Trophoblast cell (in vitro differentiated cells and primary cell): ENCODE measurements around the gene ZBTB16.

ENCODE experiments used
- DNase-seq, 2 donors: peaks; one replicate each; pipeline ENCODE4 v3.0.0-alpha.2; 2016
- H2AFZ ChIP-seq: 2 replicates; pipeline ENCODE4 v1.6.1; 2013; ENCODE audit warnings: low read length, moderate library complexity, mild to moderate bottlenecking; ENCODE audit not compliant: insufficient read depth, poor library complexity
- H2AK5ac ChIP-seq: 2 replicates; pipeline ENCODE4 v1.6.1; 2013; ENCODE audit warnings: mild to moderate bottlenecking, low read length
- H2BK120ac ChIP-seq: 2 replicates; pipeline ENCODE4 v1.6.1; 2013; ENCODE audit warnings: low read length, mild to moderate bottlenecking, moderate library complexity; ENCODE audit not compliant: insufficient read depth, poor library complexity
- H2BK12ac ChIP-seq: 2 replicates; pipeline ENCODE4 v1.6.1; 2013; ENCODE audit warnings: mild to moderate bottlenecking, low read length, moderate library complexity
- H2BK5ac ChIP-seq: 2 replicates; pipeline ENCODE4 v1.6.1; 2013; ENCODE audit warnings: low read length, low read depth, moderate library complexity, mild to moderate bottlenecking; ENCODE audit not compliant: poor library complexity
- H3K14ac ChIP-seq: 2 replicates; pipeline ENCODE4 v1.6.1; 2013; ENCODE audit warnings: mild to moderate bottlenecking, low read length
- H3K18ac ChIP-seq: 2 replicates; pipeline ENCODE4 v1.6.1; 2013; ENCODE audit warnings: mild to moderate bottlenecking, low read length
- H3K23ac ChIP-seq: 2 replicates; pipeline ENCODE4 v1.6.1; 2013; ENCODE audit warnings: low read length
- H3K27ac ChIP-seq: 2 replicates; pipeline ENCODE4 v1.5.1; 2013; ENCODE audit warnings: low read depth, mild to moderate bottlenecking, inconsistent platforms, low read length, moderate library complexity
- H3K27me3 ChIP-seq: 2 replicates; pipeline ENCODE4 v1.6.1; 2013; ENCODE audit warnings: inconsistent platforms, mild to moderate bottlenecking, low read length, moderate library complexity; ENCODE audit not compliant: insufficient read depth
- H3K36me3 ChIP-seq, 2 experiments: 1 replicate in 1 of 2; 2 replicates in 1 of 2; pipeline ENCODE4 v1.6.1; 2013; ENCODE audit warnings: low read length in 2 of 2, mild to moderate bottlenecking in 2 of 2, moderate library complexity in 1 of 2; ENCODE audit not compliant: insufficient read depth in 2 of 2, control insufficient read depth in 1 of 2
- H3K4ac ChIP-seq: 2 replicates; pipeline ENCODE4 v1.6.1; 2013; ENCODE audit warnings: low read depth, mild to moderate bottlenecking, low read length, moderate library complexity
- H3K4me1 ChIP-seq, 2 experiments: 1 replicate in 1 of 2; 2 replicates in 1 of 2; pipeline ENCODE4 v1.6.1; 2013; ENCODE audit warnings: low read length in 2 of 2, mild to moderate bottlenecking in 2 of 2, moderate library complexity in 1 of 2; ENCODE audit not compliant: insufficient read depth in 2 of 2, control insufficient read depth in 1 of 2
- H3K4me2 ChIP-seq: 2 replicates; pipeline ENCODE4 v1.6.1; 2013; ENCODE audit warnings: inconsistent platforms, mild to moderate bottlenecking, low read length, moderate library complexity
- H3K4me3 ChIP-seq: 2 replicates; pipeline ENCODE4 v1.5.1; 2013; ENCODE audit warnings: mild to moderate bottlenecking, low read depth, low read length, inconsistent platforms
- H3K79me1 ChIP-seq: one replicate; pipeline ENCODE4 v1.6.1; 2013; ENCODE audit warnings: low read length
- H3K79me2 ChIP-seq: 2 replicates; pipeline ENCODE4 v1.6.1; 2013; ENCODE audit warnings: low read length, mild to moderate bottlenecking; ENCODE audit not compliant: control insufficient read depth, insufficient read depth, poor library complexity
- H3K9ac ChIP-seq: 2 replicates; pipeline ENCODE4 v1.6.1; 2013; ENCODE audit warnings: mild to moderate bottlenecking, low read length
- H3K9me3 ChIP-seq: 2 replicates; pipeline ENCODE4 v1.6.1; 2013; ENCODE audit warnings: low read depth, mild to moderate bottlenecking, control low read depth, inconsistent platforms, low read length; ENCODE audit not compliant: insufficient read depth
- H4K12ac ChIP-seq: 2 replicates; pipeline ENCODE4 v1.6.1; 2013; ENCODE audit warnings: low read depth, mild to moderate bottlenecking, low read length, moderate library complexity
- H4K8ac ChIP-seq: 2 replicates; pipeline ENCODE4 v1.6.1; 2013; ENCODE audit warnings: low read depth, mild to moderate bottlenecking, low read length, moderate library complexity
- H4K91ac ChIP-seq: one replicate; pipeline ENCODE4 v1.6.1; 2013; ENCODE audit warnings: low read depth, mild to moderate bottlenecking, low read length, moderate library complexity
- WGBS: extraction: QIAGEN DNeasy Blood & Tissue Kit; methylation state at CpG from one replicate; pipeline ENCODE4 v1.1.7; 2013; ENCODE audit warnings: missing lambda C conversion rate; ENCODE audit not compliant: insufficient read length, insufficient coverage; ENCODE audit errors: extremely low coverage; 5-methylcytosine and 5-hydroxymethylcytosine counted together

ZBTB16 gene

GRCh38 chr11:114166362-114166761 lies 106.9 kb downstream of the ZBTB16 start:
- Histone ChIP-seq H3K79me2 (peaks cover 2% of the 10 kb centered on the region), H3K27ac (no peak overlapping the region), H2AFZ (no peak overlapping the region), H3K27me3 (no peaks in the 10 kb centered on the region), H4K91ac (no peak overlapping the region), H2BK120ac (no peak overlapping the region), H2AK5ac (no peak overlapping the region), H3K4ac (no peak overlapping the region), H3K18ac (no peak overlapping the region), H3K9ac (no peak overlapping the region), H3K4me3 (no peak overlapping the region), H2BK12ac (no peak overlapping the region), H3K4me1 (peaks cover 11 to 13% of the 10 kb centered on the region in 2 experiments), H3K79me1 (peaks cover 10% of the 10 kb centered on the region), H3K4me2 (no peak overlapping the region), H3K9me3 (no peaks in the 10 kb centered on the region), H3K36me3 (no peaks in the 10 kb centered on the region), H4K8ac (no peak overlapping the region), H3K23ac (no peak overlapping the region), H4K12ac (no peak overlapping the region), H2BK5ac (no peak overlapping the region), H3K14ac (no peak overlapping the region)
- no peak for DNase-seq
- WGBS = no CpG with 5 or more reads among the region's 4 CpGs

GRCh38 chr11:114166897-114167323 lies 107.4 kb downstream of the ZBTB16 start:
- no peak overlapping the region for H3K18ac ChIP-seq
- no peak overlapping the region for H3K4me2 ChIP-seq
- DNase-seq = no peak
- H4K8ac ChIP-seq = no peak overlapping the region
- H3K4me3 ChIP-seq = no peak overlapping the region
- no peaks in the 10 kb centered on the region for H3K27me3 ChIP-seq
- no peak overlapping the region for H3K4ac ChIP-seq
- peaks cover 2% of the 10 kb centered on the region for H3K79me2 ChIP-seq
- no peaks in the 10 kb centered on the region for H3K36me3 ChIP-seq
- no peak overlapping the region for H4K12ac ChIP-seq
- no peak overlapping the region for H3K9ac ChIP-seq
- H3K79me1 ChIP-seq = peaks cover 8% of the 10 kb centered on the region
- no peak overlapping the region for H2BK12ac ChIP-seq
- H4K91ac ChIP-seq = no peak overlapping the region
- H2AK5ac ChIP-seq = no peak overlapping the region
- no CpG with 5 or more reads among the region's 3 CpGs for WGBS
- H3K4me1 ChIP-seq = peaks cover 11% of the 10 kb centered on the region in 2 experiments
- no peak overlapping the region for H2BK5ac ChIP-seq
- H3K9me3 ChIP-seq = no peaks in the 10 kb centered on the region
- H3K23ac ChIP-seq = no peak overlapping the region
- no peak overlapping the region for H2BK120ac ChIP-seq
- no peak overlapping the region for H2AFZ ChIP-seq
- no peak overlapping the region for H3K14ac ChIP-seq
- H3K27ac ChIP-seq = no peak overlapping the region

- no peak overlapping the region for H2BK5ac ChIP-seq
- no peak overlapping the region for H3K9ac ChIP-seq
- peaks cover 6% of the 10 kb centered on the region for H3K79me1 ChIP-seq
- H3K18ac ChIP-seq = no peak overlapping the region
- no peak overlapping the region for H2BK120ac ChIP-seq
- no peaks in the 10 kb centered on the region for H3K27me3 ChIP-seq
- H3K27ac ChIP-seq = no peak overlapping the region
- no peak overlapping the region for H2AFZ ChIP-seq
- no peak overlapping the region for H2BK12ac ChIP-seq
- no peaks in the 10 kb centered on the region for H3K36me3 ChIP-seq
- no peak overlapping the region for H4K91ac ChIP-seq
- no peak overlapping the region for H3K14ac ChIP-seq
- no peak overlapping the region for H3K4me3 ChIP-seq
- no peak overlapping the region for H4K8ac ChIP-seq
- H3K4me2 ChIP-seq = no peak overlapping the region
- H3K9me3 ChIP-seq = no peaks in the 10 kb centered on the region
- H3K23ac ChIP-seq = no peak overlapping the region
- DNase-seq = no peak
- H4K12ac ChIP-seq = no peak overlapping the region
- no CpG with 5 or more reads among the region's 5 CpGs for WGBS
- H3K79me2 ChIP-seq = peaks cover 2% of the 10 kb centered on the region
- H2AK5ac ChIP-seq = no peak overlapping the region
- no peak overlapping the region for H3K4ac ChIP-seq
- peaks cover 8 to 9% of the 10 kb centered on the region in 2 experiments for H3K4me1 ChIP-seq
These were observed 107.8 kb downstream of the ZBTB16 start for GRCh38 chr11:114167355-114167754.

- Histone ChIP-seq H3K79me1 (peaks cover 4% of the 10 kb centered on the region), H2BK5ac (no peak overlapping the region), H4K91ac (no peak overlapping the region), H3K36me3 (no peaks in the 10 kb centered on the region), H3K14ac (no peak overlapping the region), H3K9me3 (no peaks in the 10 kb centered on the region), H3K18ac (no peak overlapping the region), H3K4me1 (peaks cover 4 to 5% of the 10 kb centered on the region in 2 experiments), H2AFZ (no peak overlapping the region), H2BK120ac (no peak overlapping the region), H3K27ac (no peak overlapping the region), H2BK12ac (no peak overlapping the region), H3K9ac (no peak overlapping the region), H4K8ac (no peak overlapping the region), H3K4me3 (no peak overlapping the region), H3K23ac (no peak overlapping the region), H2AK5ac (no peak overlapping the region), H3K4me2 (no peak overlapping the region), H3K27me3 (no peaks in the 10 kb centered on the region), H4K12ac (no peak overlapping the region), H3K79me2 (peaks cover 2% of the 10 kb centered on the region), H3K4ac (no peak overlapping the region)
- no peak for DNase-seq
- no CpG with 5 or more reads among the region's 11 CpGs for WGBS
These were observed 108.4 kb downstream of the ZBTB16 start for GRCh38 chr11:114167771-114168448.
